ENCODE measurements around the gene BARHL1.

DNA sequence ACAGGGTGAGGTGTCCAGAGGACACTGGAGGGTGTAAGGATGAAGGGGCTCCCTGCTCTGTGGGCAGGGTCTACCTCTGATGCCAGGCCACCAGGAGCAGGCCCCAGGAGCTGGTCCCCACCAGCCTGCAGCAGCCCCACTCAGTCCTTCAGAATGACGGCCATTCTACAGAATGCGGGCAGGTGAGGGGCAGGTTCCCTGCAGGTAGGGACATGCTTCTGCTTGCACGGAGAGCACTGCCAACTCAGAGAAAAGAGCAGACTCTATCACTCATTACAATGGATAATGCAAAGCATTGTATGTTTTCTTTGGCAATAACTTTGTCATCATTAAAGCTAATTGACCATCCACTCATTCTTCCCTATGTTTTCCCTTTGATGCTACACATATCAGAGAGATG is 48.4 kb downstream of the BARHL1 start:
- TF ChIP-seq, protein P1, sequence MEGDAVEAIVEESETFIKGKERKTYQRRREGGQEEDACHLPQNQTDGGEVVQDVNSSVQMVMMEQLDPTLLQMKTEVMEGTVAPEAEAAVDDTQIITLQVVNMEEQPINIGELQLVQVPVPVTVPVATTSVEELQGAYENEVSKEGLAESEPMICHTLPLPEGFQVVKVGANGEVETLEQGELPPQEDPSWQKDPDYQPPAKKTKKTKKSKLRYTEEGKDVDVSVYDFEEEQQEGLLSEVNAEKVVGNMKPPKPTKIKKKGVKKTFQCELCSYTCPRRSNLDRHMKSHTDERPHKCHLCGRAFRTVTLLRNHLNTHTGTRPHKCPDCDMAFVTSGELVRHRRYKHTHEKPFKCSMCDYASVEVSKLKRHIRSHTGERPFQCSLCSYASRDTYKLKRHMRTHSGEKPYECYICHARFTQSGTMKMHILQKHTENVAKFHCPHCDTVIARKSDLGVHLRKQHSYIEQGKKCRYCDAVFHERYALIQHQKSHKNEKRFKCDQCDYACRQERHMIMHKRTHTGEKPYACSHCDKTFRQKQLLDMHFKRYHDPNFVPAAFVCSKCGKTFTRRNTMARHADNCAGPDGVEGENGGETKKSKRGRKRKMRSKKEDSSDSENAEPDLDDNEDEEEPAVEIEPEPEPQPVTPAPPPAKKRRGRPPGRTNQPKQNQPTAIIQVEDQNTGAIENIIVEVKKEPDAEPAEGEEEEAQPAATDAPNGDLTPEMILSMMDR (tag by site-specific recombination; IDR thresholded peaks at IDR 0.05), result no peak
- TF ChIP-seq, protein P2, sequence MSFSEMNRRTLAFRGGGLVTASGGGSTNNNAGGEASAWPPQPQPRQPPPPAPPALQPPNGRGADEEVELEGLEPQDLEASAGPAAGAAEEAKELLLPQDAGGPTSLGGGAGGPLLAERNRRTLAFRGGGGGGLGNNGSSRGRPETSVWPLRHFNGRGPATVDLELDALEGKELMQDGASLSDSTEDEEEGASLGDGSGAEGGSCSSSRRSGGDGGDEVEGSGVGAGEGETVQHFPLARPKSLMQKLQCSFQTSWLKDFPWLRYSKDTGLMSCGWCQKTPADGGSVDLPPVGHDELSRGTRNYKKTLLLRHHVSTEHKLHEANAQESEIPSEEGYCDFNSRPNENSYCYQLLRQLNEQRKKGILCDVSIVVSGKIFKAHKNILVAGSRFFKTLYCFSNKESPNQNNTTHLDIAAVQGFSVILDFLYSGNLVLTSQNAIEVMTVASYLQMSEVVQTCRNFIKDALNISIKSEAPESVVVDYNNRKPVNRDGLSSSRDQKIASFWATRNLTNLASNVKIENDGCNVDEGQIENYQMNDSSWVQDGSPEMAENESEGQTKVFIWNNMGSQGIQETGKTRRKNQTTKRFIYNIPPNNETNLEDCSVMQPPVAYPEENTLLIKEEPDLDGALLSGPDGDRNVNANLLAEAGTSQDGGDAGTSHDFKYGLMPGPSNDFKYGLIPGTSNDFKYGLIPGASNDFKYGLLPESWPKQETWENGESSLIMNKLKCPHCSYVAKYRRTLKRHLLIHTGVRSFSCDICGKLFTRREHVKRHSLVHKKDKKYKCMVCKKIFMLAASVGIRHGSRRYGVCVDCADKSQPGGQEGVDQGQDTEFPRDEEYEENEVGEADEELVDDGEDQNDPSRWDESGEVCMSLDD (tag by site-specific recombination; IDR thresholded peaks at IDR 0.05), result no peak
- TF ChIP-seq ZSCAN16 (tag by site-specific recombination; IDR thresholded peaks at IDR 0.05) (no peak), ZNF560 (tag by site-specific recombination; IDR thresholded peaks at IDR 0.05; ENCODE audit: borderline replicate concordance) (no peak), ZNF830 (tag by site-specific recombination; IDR thresholded peaks at IDR 0.05; ENCODE audit: low read depth) (no peak), ZNF239 (tag by site-specific recombination; IDR thresholded peaks at IDR 0.05) (no peak), ZNF785 (tag by site-specific recombination; IDR thresholded peaks at IDR 0.05) (no peak), ZNF114 (tag by site-specific recombination; IDR thresholded peaks at IDR 0.05) (no peak), REPIN1 (tag by site-specific recombination; IDR thresholded peaks at IDR 0.05; ENCODE audit: low read depth) (no peak), SETDB1 (IDR thresholded peaks at IDR 0.05; ENCODE audit: insufficient read length, low read length) (no peak)
- TF ChIP-seq, protein P3, sequence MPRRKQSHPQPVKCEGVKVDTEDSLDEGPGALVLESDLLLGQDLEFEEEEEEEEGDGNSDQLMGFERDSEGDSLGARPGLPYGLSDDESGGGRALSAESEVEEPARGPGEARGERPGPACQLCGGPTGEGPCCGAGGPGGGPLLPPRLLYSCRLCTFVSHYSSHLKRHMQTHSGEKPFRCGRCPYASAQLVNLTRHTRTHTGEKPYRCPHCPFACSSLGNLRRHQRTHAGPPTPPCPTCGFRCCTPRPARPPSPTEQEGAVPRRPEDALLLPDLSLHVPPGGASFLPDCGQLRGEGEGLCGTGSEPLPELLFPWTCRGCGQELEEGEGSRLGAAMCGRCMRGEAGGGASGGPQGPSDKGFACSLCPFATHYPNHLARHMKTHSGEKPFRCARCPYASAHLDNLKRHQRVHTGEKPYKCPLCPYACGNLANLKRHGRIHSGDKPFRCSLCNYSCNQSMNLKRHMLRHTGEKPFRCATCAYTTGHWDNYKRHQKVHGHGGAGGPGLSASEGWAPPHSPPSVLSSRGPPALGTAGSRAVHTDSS (tag by site-specific recombination; IDR thresholded peaks at IDR 0.05), result no peak
- TF ChIP-seq, protein P4, sequence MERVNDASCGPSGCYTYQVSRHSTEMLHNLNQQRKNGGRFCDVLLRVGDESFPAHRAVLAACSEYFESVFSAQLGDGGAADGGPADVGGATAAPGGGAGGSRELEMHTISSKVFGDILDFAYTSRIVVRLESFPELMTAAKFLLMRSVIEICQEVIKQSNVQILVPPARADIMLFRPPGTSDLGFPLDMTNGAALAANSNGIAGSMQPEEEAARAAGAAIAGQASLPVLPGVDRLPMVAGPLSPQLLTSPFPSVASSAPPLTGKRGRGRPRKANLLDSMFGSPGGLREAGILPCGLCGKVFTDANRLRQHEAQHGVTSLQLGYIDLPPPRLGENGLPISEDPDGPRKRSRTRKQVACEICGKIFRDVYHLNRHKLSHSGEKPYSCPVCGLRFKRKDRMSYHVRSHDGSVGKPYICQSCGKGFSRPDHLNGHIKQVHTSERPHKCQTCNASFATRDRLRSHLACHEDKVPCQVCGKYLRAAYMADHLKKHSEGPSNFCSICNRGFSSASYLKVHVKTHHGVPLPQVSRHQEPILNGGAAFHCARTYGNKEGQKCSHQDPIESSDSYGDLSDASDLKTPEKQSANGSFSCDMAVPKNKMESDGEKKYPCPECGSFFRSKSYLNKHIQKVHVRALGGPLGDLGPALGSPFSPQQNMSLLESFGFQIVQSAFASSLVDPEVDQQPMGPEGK (tag by site-specific recombination; IDR thresholded peaks at IDR 0.05), result no peak
